Retinal pigment epithelial cell (primary cell): ENCODE data around the gene DNAI4.
"Not testable (repeated sequence)": the region's sequence is repeated elsewhere in the genome, so short reads cannot be mapped to it uniquely, and the experiment has no call there.

Experiments used
- DNase-seq: peaks from one replicate; pipeline ENCODE4 v3.0.0-alpha.2; 2010; ENCODE audit warnings: low read depth
- H3K4me3 ChIP-seq: 2 replicates; pipeline ENCODE4 v1.5.1; 2011; ENCODE audit warnings: mild to moderate bottlenecking, low read length, control low read depth, moderate library complexity
- TF ChIP-seq, protein P1 (sequence below): conservative IDR thresholded peaks from 2 replicates; pipeline ENCODE4 v1.5.1; 2011; ENCODE audit warnings: low read depth, low read length, control low read depth, inconsistent platforms

The DNAI4 gene, protein sequence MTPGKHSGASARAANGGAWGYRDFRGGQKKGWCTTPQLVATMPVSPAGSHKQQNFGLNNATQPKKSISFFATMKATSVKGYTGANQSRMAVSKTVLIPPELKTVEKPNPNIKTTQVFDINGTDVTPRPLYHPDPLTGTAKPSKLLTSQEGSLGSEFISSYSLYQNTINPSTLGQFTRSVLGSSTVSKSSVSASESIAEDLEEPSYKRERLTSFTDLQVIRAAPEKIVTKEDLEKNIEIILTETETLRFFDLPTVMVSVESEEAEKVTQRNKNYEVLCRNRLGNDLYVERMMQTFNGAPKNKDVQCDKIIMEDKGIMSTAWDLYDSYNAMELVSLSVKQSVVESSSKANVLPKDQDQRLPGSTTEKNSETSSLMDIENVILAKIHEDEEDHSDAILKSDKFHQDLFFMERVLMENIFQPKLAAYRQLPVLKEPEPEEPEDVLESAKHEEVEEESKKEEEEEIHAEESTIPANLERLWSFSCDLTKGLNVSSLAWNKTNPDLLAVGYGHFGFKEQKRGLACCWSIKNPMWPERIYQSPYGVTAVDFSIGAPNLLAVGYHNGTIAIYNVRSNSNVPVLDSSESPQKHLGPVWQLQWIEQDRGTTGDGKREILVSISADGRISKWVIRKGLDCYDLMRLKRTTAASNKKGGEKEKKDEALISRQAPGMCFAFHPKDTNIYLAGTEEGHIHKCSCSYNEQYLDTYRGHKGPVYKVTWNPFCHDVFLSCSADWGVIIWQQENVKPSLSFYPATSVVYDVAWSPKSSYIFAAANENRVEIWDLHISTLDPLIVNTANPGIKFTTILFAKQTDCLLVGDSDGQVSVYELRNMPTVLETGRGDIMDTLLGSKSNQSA

DNA sequence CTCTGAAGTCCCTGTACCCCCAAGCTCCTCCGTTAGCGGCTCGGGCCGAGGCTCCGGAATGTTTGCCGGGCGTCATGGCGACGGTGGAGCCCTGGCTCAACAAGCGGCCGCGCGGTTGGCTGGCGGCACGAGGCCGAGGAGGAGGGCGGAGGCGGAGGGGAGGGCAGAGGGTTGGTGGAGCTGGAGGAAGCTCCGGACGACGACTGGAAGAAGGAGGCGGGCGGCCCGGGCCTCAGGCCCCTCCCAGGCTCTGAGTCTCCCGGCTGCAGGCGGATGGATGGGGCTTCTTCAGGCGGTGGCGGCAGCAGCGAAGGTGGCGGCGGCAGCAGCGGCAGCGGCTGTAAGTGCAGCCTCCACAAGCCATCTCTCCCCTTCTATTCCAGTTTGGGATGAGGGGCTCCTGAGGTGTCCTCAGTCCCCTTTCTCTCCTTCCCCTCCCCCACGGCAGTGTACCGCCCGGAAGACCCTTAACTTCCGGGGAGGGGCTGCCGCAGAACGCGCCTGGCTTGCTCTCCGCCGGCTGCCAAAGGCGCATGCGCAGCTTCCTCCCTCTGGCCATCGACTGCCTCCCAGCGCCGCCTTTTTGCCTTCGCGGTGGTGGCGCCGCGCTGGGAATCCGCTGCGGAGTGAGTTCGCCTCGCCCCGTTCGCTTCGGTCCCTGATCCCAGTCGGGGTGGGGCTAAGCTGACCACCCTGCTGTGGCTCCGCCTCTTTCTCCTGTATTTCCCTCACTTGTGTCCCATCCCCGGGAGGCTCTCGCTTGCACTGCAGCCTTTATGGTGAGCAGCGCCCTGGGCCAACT, at the start of gene DNAI4, which contains the start of gene MIER1:
Gene DNAI4, minus strand, starts transcription at position 101 of the 802 bp plus-strand sequence. Its CDS starts 25 bp downstream, at position 76.
Gene MIER1, plus strand, starts transcription at position 235 of the 802 bp plus-strand sequence. Its CDS starts 39 bp downstream, at position 274.
- H3K4me3 ChIP-seq, result peak within 1 kb of the TSS; percentile 83
- DNase-seq, result peak; percentile 93
- TF ChIP-seq, protein P1, sequence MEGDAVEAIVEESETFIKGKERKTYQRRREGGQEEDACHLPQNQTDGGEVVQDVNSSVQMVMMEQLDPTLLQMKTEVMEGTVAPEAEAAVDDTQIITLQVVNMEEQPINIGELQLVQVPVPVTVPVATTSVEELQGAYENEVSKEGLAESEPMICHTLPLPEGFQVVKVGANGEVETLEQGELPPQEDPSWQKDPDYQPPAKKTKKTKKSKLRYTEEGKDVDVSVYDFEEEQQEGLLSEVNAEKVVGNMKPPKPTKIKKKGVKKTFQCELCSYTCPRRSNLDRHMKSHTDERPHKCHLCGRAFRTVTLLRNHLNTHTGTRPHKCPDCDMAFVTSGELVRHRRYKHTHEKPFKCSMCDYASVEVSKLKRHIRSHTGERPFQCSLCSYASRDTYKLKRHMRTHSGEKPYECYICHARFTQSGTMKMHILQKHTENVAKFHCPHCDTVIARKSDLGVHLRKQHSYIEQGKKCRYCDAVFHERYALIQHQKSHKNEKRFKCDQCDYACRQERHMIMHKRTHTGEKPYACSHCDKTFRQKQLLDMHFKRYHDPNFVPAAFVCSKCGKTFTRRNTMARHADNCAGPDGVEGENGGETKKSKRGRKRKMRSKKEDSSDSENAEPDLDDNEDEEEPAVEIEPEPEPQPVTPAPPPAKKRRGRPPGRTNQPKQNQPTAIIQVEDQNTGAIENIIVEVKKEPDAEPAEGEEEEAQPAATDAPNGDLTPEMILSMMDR, result peak; percentile 9

DNA sequence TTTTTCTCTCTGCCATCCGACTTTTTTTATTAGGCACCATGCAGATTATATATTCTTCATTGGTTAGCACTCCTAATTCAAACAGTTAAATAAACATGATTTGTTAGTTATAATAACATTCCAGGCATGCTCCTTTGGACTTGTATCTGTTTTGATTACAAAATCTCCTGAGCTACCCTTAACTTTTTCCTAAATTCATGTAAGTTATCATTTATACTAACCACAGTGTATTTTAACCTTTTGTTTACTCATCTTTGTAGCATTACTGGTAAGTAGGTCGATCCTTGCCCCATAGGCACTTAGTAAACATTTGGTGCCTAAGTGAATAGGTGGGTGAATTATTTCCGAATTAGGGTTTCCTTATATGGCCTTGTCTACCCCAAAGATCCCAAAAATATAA, 43.9 kb upstream of the DNAI4 start:
- DNase-seq, result no peak
- TF ChIP-seq, protein P1, result no peak
- no peak overlapping the region for H3K4me3 ChIP-seq

DNA sequence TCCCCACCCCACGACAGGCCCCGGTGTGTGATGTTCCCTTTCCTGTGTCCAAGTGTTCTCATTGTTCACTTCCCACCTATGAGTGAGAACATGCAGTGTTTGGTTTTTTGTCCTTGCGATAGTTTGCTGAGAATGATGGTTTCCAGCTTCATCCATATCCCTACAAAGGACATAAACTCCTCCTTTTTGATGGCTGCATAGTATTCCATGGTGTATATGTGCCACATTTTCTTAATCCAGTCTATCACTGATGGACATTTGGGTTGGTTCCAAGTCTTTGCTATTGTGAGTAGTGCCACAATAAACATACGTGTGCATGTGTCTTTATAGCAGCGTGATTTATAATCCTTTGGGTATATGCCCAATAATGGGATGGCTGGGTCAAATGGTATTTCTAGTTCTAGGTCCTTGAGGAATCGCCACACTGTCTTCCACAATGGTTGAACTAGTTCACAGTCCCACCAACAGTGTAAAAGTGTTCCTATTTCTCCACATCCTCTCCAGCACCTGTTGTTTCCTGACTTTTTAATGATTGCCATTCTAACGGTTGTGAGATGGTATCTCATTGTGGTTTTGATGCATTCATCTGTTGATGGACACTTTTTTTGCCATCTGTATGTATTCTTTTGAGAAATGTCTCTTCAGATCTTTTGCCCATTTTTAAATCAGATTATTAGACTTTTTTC, 41.7 kb upstream of the DNAI4 start:
- not testable (repeated sequence) for DNase-seq, H3K4me3 ChIP-seq

DNA sequence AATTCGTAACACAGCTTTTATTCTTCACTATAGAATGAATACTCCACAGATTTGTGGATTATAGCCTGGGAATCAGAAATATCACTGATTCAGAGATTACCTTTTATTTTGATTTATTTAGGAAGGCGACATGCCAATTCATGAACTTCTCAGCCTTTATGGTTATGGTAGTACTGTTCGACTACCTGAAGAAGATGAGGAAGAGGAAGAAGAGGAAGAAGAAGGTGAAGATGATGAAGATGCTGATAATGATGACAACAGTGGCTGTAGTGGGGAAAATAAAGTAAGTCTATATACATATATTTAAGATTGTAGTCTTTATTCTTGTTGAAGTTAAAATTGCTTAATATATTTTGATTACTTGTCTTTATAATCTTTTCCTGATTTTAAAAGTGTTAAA, 33.3 kb upstream of the DNAI4 start:
- DNase-seq, result no peak
- TF ChIP-seq, protein P1, result no peak
- no peak overlapping the region for H3K4me3 ChIP-seq

DNA sequence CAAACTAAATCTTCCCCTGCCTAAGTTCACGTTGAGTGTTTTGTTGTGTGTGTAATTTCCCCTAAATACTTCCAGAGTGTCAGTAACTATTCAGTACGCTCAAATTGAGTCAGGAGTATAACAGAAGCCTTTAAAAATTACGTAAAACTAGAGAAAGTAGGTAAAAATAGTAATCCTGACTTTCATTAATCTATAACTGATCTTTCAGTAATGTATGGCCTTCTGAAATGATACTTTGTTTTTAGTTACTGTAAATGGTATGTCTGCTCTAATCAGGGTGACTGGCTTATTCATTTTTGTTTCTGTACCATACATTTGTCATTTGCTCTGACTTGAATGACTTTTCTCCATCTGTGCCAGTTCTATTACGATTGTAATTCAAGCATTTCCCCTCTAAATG, 29.6 kb upstream of the DNAI4 start:
- no peak overlapping the region for H3K4me3 ChIP-seq
- no peak for DNase-seq
- TF ChIP-seq, protein P1, result no peak

DNA sequence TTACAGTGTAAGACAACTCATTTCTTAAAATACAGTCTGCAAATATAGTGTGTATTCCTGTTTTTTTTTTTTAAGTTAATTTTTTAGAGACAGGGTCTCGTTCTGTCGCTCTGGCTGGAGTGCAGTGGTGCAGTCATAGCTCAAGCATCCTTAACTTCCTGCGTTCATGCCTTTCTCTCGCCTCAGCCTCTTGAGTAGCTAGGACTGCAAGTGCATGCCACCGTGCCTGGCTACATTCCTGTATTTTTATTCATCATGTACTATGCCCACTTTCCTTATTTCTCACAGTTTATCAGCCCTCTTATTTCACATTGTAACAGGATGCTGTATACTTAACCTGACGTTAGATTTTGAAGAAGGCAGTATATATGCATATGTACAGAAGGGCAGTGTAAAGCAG, 26.9 kb upstream of the DNAI4 start:
- no peak overlapping the region for H3K4me3 ChIP-seq

More for the DNA sequence above, 26.9 kb upstream of the DNAI4 start:
- no peak for DNase-seq
- TF ChIP-seq, protein P1, result no peak
